Upper lobe of left lung (tissue), 6 donors: Measurements from ENCODE around the gene KIF5A. TPM values are rescaled to one million over a fixed set of nuclear protein-coding genes. Genes with fewer than 3 reads are reported as not detected.

Experiments
- ATAC-seq, 2 donors: fragments of 200-7000 bp; cut with Tn5 transposase; one replicate each; pipeline ENCODE4 v1.9.1; 2022; ENCODE audit warnings: mild to moderate bottlenecking in 2 of 2, moderate library complexity in 2 of 2; ENCODE audit not compliant: low FRiP score in 2 of 2
- DNase-seq, 2 donors: peaks; one replicate each; pipeline ENCODE4 v3.0.0-alpha.2; 2019 to 2020
- H3K27ac ChIP-seq, 4 donors: fragments of 200-600 bp; sonication (generic); one replicate each; pipeline ENCODE4 v1.5.1; 2016 to 2019
- H3K27me3 ChIP-seq, 4 donors: fragments of 200-600 bp; sonication (generic); one replicate each; pipeline ENCODE4 v1.5.1; 2017 to 2019
- H3K36me3 ChIP-seq, 4 donors: fragments of 200-600 bp; sonication (generic); one replicate each; pipeline ENCODE4 v1.5.1; 2016 to 2019
- H3K4me1 ChIP-seq, 4 donors: fragments of 200-600 bp; sonication (generic); one replicate each; pipeline ENCODE4 v1.5.1; 2018 to 2019
- H3K4me3 ChIP-seq, 4 donors: fragments of 200-600 bp; sonication (generic); one replicate each; pipeline ENCODE4 v1.5.1; 2017 to 2019; ENCODE audit warnings: mild to moderate bottlenecking in 2 of 4, moderate library complexity in 1 of 4
- H3K9me3 ChIP-seq, 4 donors: fragments of 200-600 bp; sonication (generic); one replicate each; pipeline ENCODE4 v1.5.1; 2018 to 2019
- CTCF ChIP-seq, 6 experiments: fragments of 450-650 bp in 4 of 6; fragments of 200-600 bp in 2 of 6; sonication (generic) in 2 of 6; IDR thresholded peaks; one replicate each; pipeline ENCODE4 v1.5.1; 2016 to 2019; ENCODE audit warnings: antibody characterized with exemption in 6 of 6
- EP300 ChIP-seq, 4 donors: sonication (generic); formaldehyde crosslinking; IDR thresholded peaks; one replicate each; pipeline ENCODE4 v1.5.1; 2017; ENCODE audit warnings: antibody characterized with exemption in 4 of 4, control low read depth in 2 of 4
- POLR2A ChIP-seq, 4 donors: fragments of 450-650 bp; IDR thresholded peaks; one replicate each; pipeline ENCODE4 v1.5.1; 2016 to 2017; ENCODE audit warnings: antibody characterized with exemption in 4 of 4, mild to moderate bottlenecking in 2 of 4
- POLR2AphosphoS5 ChIP-seq, 2 donors: sonication (generic); formaldehyde crosslinking; IDR thresholded peaks; one replicate each; pipeline ENCODE4 v1.5.1; 2017; ENCODE audit warnings: antibody characterized with exemption in 2 of 2
- WGBS, 2 donors: methylation state at CpG; one replicate each; pipeline ENCODE4 v1.1.5; 2017 to 2018; 5-methylcytosine and 5-hydroxymethylcytosine counted together
- total RNA-seq, 6 donors: library from RNA; depleted of rRNA in 4 of 6; stranded (reverse); fragments of >200 nt in 4 of 6; gene quantifications; one replicate each; pipeline versions ENCODE4 v1.1.0 to v1.2.1, GENCODE V29; 2016 to 2021
- donor health status: DM: no; HTN: no; CAD: no; lungs with moderate emphysema.
- donor health status: DM: no; HTN: yes; CAD: no; lungs with severe emphysema.

Gene KIF5A
- total RNA-seq, 6 donors from 2014 or later = 0.06 to 0.39 (median 0.20) TPM; not detected in 1

- no peak for ATAC-seq
- TF ChIP-seq CTCF (IDR thresholded peaks at IDR 0.05) = no peak
- TF ChIP-seq POLR2AphosphoS5 (IDR thresholded peaks at IDR 0.05) = no peak
- no peak for TF ChIP-seq EP300 (IDR thresholded peaks at IDR 0.05)
- no peak for TF ChIP-seq POLR2A (IDR thresholded peaks at IDR 0.05)
- no peaks in the 10 kb centered on the region for H3K9me3 ChIP-seq
- WGBS, 2 donors = 63 to 71% methylated on average over 2 of the region's 2 CpGs
- H3K27ac ChIP-seq = no peak overlapping the region
- no peak for DNase-seq
- no peaks in the 10 kb centered on the region for H3K36me3 ChIP-seq
- H3K27me3 ChIP-seq = peaks cover 0 to 75% (median 25%) of the 10 kb centered on the region in 4 donors
- H3K4me3 ChIP-seq = no peak overlapping the region
- peaks cover 17 to 45% (median 35%) of the 10 kb centered on the region in 4 donors for H3K4me1 ChIP-seq
These were observed 73.5 kb downstream of the KIF5A start for GRCh38 chr12:57623385-57623784.

- DNase-seq (no peak), ATAC-seq (no peak)
- Histone ChIP-seq H3K9me3 (no peaks in the 10 kb centered on the region), H3K36me3 (no peaks in the 10 kb centered on the region), H3K4me3 (no peak overlapping the region), H3K4me1 (peaks cover 17 to 45% (median 35%) of the 10 kb centered on the region in 4 donors), H3K27me3 (peaks cover 0 to 80% (median 25%) of the 10 kb centered on the region in 4 donors), H3K27ac (no peak overlapping the region)
- 67 to 70% methylated on average over 3 to 5 of the region's 5 CpGs for WGBS, 2 donors
- TF ChIP-seq POLR2A (IDR thresholded peaks at IDR 0.05) (no peak), CTCF (IDR thresholded peaks at IDR 0.05) (no peak), EP300 (IDR thresholded peaks at IDR 0.05) (no peak), POLR2AphosphoS5 (IDR thresholded peaks at IDR 0.05) (no peak)
These were observed 74.1 kb downstream of the KIF5A start for GRCh38 chr12:57623811-57624390.

- peaks cover 15 to 38% (median 30%) of the 10 kb centered on the region in 4 donors for H3K4me1 ChIP-seq
- no peak for DNase-seq
- H3K4me3 ChIP-seq = no peak overlapping the region
- no peaks in the 10 kb centered on the region for H3K36me3 ChIP-seq
- ATAC-seq = no peak
- 83 to 88% methylated on average over 8 of the region's 8 CpGs for WGBS, 2 donors
- H3K27ac ChIP-seq = no peak overlapping the region
- peaks cover 0 to 74% (median 24%) of the 10 kb centered on the region in 4 donors for H3K27me3 ChIP-seq
- no peak for TF ChIP-seq POLR2A (IDR thresholded peaks at IDR 0.05)
- no peaks in the 10 kb centered on the region for H3K9me3 ChIP-seq
These were observed 74.8 kb downstream of the KIF5A start for GRCh38 chr12:57624441-57625220.

- Histone ChIP-seq H3K27me3 (peaks cover 0 to 66% (median 20%) of the 10 kb centered on the region in 4 donors), H3K27ac (no peak overlapping the region), H3K4me3 (no peak overlapping the region), H3K4me1 (peaks cover 14 to 32% (median 26%) of the 10 kb centered on the region in 4 donors), H3K9me3 (no peaks in the 10 kb centered on the region), H3K36me3 (no peaks in the 10 kb centered on the region)
- WGBS, 2 donors = 77 to 79% methylated on average over 8 to 12 of the region's 12 CpGs
- peak in 1 of 2 donors; percentile 33 for DNase-seq
- no peak for ATAC-seq
- TF ChIP-seq POLR2A (IDR thresholded peaks at IDR 0.05) = no peak
- no peak for TF ChIP-seq CTCF (IDR thresholded peaks at IDR 0.05)
These were observed 75.6 kb downstream of the KIF5A start for GRCh38 chr12:57625261-57626032.
